ENCODE data around the gene THOP1.

Gene THOP1
- 44.6 to 73.2 reads per million in 2 experiments for total RNA-seq

- DNase-seq (ENCODE audit: low read depth) = peak; percentile 99
These were observed at the start of gene THOP1 for GRCh38 chr19:2785244-2785997. TSS of gene THOP1 (plus strand) at chr19:2785503. CDS start at chr19:2785663, 160 bp downstream.

DNA sequence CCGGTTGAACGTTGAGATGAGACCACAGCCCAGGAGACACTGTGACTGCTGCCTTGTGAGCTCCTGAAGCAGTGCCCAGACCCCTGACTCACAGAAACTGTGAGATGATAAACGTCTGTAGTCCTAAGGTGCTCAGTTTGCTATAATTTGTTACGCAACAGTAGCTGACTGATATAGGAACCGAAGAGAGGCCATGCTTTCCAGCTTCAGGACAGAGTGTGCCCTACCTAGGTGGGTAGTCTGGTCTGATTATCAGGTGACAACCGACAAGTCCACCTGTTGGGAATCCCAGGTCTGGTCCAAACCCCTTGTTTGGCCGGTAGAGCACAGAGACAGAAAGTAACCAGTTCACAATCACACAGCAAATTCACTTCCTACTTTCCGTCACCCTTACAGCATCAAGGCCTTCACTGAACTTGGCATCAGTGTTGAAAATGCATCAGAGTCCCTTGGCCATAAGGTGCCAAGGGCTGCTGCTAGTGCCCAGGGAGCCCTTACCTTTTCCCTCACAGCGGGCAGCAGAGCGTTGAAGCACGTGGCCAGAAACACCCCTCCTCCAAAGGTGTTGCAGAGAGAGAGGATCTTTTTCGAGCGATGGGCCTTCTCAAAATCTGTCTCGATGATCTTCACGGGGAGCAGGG lies 48.6 kb upstream of the THOP1 start:
- DNase-seq (ENCODE audit: low read depth) = no peak

- peak; percentile 99 for DNase-seq (ENCODE audit: low read depth)
These were observed 45.5 kb upstream of the THOP1 start, which contains the start of gene SLC39A3 for GRCh38 chr19:2739602-2740313. TSS of gene SLC39A3 (minus strand) at chr19:2740017. CDS start at chr19:2737257, 2,760 bp downstream.

DNA sequence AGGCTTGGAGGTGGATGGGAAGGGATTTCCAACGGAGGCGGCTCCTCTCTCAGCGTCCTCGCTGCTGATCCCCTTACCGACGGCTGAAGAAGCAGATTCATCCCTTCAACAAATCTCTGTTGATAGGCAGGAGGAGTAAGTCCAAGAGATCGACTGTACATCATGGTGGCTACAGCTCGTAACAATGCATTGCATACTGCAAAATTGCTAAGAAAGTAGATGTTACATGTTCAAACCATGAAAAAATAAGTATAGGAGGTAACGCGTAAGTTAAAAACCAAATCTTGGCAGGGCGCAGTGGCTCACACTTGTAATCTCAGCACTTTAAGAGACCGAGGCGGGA lies 45.0 kb upstream of the THOP1 start:
- DNase-seq (ENCODE audit: low read depth) = no peak

DNA sequence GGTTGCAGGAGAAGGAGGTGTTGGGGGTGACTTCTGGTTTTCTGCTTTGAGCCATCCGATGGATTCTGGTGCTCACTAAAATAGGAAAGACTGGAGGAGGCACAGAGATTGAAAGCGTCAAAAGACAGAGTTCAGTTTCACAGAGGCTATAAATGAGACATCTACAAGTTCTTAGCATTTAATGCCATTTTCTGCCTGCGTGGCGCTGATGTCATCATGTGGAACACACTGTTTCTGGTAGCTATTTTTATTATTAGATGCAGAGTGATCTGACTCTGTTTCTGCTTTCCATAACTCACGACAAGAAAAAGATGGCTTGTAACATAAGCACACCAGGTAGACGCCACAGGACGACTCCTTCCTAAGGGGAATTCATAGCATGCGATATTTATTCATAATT lies 42.2 kb upstream of the THOP1 start:
- DNase-seq (ENCODE audit: low read depth) = no peak

- DNase-seq (ENCODE audit: low read depth) = no peak
These were observed 41.2 kb upstream of the THOP1 start for GRCh38 chr19:2744113-2744512.

DNA sequence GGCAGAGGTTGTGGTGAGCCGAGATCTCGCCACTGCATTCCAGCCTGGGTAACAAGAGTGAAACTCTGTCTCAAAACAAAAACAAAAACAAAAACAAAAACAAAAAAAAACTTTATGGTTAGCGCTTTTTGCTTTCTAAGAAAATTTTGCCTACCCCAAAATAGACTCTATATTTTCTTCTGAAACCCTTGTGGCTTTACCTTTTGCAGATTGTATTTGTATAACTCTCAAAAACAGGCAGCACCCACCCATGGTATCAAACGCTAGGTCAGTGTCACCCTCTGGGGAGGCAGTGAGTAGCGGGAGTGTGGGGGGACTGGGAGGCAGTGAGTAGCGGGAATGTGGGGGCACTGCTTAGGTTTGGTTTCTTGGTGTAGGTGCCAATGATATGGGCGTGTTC lies 38.0 kb upstream of the THOP1 start:
- DNase-seq (ENCODE audit: low read depth) = no peak

GRCh38 chr19:2750808-2751437 lies 34.4 kb upstream of the THOP1 start:
- no peak for DNase-seq (ENCODE audit: low read depth)

- DNase-seq (ENCODE audit: low read depth) = no peak
These were observed 33.9 kb upstream of the THOP1 start for GRCh38 chr19:2751438-2751830.

- DNase-seq (ENCODE audit: low read depth) = no peak
These were observed 30.4 kb upstream of the THOP1 start for GRCh38 chr19:2754659-2755447.

DNA sequence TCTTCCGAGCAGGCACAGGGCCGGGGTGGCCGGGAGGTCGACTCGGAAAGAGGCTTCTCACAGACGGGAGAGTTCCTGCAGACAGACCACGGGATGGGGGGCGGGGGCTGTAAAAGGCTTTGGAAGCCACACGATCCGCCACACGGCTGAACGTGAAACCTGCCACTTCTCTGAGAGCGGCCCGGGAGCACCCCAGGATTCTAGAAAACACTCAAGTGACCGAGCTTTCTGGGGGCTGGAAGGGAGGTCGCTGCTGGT lies 29.9 kb upstream of the THOP1 start:
- DNase-seq (ENCODE audit: low read depth) = no peak

DNA sequence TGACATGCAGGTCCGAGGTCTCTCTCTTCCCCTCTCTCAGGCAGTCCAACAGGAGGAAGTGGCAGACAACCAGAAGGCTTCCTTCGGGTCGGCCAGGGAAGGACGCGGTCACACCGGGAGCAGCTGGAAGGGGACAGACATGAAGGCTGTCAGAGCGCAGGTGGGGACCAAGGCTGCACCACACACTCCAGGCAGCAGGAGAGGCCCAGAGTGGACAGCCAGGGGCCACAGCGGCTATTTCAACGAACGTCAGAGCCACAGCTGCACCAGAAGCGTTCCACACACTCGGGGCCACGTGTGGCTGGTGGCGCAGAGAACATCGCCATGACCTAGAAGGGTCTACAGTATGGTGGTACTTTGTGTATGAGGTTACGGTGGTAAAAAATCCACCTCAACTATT lies 29.5 kb upstream of the THOP1 start:
- DNase-seq (ENCODE audit: low read depth) = no peak

- DNase-seq (ENCODE audit: low read depth) = no peak
These were observed 28.8 kb upstream of the THOP1 start for GRCh38 chr19:2756477-2756876.

GRCh38 chr19:2756921-2757881 lies 28.1 kb upstream of the THOP1 start:
- no peak for DNase-seq (ENCODE audit: low read depth)

GRCh38 chr19:2758601-2759313 lies 26.5 kb upstream of the THOP1 start:
- DNase-seq (ENCODE audit: low read depth) = no peak

GRCh38 chr19:2759362-2759761 lies 25.9 kb upstream of the THOP1 start:
- DNase-seq (ENCODE audit: low read depth) = no peak

DNA sequence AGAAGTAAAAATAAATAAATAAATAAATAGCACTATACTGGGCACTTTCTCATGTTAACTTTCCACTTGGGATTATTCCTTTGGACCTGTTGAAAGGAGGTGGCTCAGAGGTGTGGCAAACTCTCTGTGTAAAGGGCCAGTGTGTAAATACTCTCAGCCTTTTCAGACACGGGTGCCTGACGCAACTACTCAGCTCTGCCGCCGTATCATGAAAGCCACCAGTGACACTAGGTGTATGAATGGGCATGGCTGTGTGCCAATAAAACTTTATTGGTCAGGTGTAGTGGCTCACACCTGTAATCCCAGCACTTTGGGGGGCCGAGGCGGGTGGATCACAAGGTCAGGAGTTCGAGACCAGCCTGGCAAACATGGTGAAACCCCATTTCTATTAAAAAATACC lies 25.3 kb upstream of the THOP1 start:
- no peak for DNase-seq (ENCODE audit: low read depth)

GRCh38 chr19:2761309-2761677 lies 24.0 kb upstream of the THOP1 start:
- no peak for DNase-seq (ENCODE audit: low read depth)

GRCh38 chr19:2761876-2762782 lies 23.2 kb upstream of the THOP1 start:
- no peak for DNase-seq (ENCODE audit: low read depth)
